ENCODE results near the gene VPS51.
"Not testable (repeated sequence)": the region's sequence is repeated elsewhere in the genome, so short reads cannot be mapped to it uniquely, and the experiment has no call there.

The VPS51 gene

DNA sequence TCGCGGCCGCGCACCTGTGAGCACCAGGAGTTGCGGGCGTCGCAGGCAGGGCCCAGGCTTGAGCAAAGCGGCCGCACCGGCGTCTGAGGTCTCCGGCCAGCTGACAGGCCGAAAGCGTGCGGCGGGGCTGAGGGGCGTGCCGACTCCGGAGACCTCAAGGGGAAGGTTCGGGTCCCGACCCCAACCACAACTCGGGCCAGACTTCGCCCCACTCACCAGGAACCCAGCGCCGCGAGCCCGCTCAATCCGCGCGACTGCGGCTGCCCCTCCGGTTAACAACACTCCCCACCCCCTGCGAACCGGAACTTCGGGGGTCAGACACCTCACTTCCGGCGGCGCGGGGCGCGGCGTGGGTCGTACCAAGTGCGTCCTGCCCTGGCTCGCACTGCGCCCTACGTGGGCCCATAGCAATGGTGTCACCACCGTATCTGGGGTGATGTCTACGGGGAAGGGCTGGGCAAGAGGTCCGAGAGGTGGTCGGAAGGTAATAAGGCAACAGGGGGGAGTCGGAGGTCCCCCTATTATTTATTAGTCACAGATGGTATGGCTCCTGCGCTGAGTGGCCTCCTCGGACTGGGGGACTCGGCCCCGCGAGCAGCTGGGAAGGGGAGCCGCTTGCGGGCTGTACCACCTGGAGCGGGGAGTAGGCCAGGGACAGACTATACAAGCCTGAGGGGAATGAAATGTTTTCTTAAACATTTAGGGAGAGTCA lies 38.4 kb downstream of the VPS51 start, which contains the start of gene SYVN1:
SYVN1 (minus strand) TSS at position 280 of the 712 bp plus-strand sequence. CDS start 918 bp downstream, outside the sequence.
- DNase-seq (ENCODE audit: low spot score): peak; percentile 92

DNA sequence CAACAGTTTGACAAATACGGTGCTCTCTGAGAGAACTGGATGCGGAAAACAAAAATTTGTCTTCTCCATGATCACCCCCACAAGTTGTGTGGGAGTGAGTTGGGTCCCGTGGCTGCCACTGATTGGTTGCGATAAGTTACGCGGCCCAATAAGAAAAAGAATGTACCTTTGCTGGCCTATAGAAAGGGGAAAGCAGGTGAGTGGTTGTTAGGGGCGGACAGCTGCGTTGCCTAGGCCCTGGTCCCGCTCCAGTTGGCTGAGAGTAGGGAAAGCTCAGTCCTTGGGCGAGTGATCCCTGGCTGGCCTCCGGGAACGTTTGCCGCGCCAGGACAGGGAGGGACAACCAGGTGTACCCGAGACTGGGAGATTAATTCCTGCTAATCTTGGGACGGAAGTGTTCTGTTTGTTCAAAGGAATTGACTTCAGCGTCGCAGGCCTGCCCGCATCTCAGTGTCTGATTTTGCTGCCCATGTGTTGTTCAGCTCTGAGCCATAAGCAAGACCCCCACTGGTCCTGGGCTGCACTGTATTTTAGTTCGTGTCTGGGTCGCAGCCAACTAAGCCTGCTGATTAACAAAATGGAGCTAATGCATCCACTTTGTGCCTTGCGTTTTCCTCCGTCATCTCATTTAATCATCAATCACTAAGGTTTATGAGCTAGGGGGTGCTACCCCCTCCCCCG lies 39.1 kb downstream of the VPS51 start:
- peak; percentile 96 for DNase-seq (ENCODE audit: low spot score)

DNA sequence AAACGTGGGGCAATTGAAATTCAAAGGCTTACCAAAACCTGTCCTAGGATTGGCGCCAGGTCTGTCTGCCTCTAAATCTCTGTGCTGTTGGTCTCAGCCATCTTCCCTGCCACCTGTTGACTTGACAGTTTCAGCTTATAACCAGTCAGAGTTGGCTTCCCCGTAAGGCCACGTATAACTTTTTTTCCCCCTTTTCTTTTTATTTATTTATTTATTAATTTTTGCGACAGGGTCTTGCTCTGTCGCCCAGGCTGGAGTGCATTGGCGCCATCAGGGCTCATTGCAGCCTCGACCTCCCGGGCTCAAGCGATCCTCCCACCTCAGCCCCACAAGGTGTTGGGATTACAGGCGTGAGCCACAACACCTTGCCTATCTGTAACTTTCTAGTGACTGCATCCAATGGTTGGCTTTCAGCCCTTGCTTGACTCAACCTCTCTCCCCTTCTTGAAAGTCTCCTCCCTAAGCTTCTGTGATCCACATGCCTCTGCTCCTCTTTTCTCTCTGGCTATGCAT lies 39.7 kb downstream of the VPS51 start:
- no peak for DNase-seq (ENCODE audit: low spot score)

DNA sequence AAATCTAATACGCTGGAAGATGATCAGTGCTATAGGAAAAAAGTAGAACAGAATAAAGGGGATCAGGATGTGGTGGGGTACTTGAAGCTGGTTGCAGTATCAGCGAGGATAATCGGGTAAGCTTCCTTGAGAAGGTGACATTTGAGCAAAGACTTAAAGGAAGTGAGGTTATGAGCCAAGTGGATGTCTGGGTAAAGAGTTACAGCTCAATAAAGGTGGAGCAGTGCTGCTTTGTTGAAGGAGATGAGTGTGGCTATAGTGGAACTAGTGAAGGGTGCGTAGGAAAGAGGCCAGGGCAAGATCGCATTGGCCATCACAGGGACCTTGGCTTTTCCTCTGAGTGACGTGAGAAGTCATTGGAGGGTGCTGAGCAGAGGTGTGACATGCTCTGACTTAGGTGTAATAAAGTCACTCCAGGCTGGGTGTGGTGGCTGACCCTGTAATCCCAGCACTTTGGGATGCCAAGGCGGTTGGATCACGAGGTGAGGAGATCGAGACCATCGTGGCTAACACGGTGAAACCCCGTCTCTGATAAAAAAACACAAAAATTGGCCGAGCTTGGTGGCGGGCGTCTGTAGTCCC lies 40.6 kb downstream of the VPS51 start:
- no peak for DNase-seq (ENCODE audit: low spot score)

DNA sequence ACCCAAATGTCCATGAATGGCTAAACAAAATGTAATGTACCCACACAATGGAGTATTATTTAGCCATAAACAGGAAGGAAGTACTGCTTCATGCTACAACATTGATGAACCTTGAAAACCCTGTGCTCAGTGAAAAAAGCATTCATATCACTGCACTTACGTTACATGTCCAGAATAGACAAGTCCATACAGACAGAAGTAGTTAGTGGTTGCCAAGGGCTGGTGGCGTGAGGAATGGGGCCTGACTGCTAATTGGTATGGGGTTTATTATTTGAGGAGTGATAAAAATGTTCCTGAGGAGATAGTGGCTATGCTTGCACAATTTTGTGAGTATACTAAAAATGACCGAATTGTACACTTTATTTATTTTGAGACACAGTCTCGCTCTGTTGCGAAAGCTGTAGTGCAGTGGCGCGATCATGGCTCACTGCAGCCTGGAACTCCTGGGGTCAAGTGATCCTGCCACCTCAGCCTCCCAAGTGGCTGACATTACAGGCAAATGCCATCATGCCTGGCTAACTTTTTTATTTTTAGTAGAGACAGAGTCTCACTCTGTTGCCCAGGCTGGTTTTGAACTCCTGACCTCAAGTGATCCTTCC lies 46.0 kb downstream of the VPS51 start:
- DNase-seq (ENCODE audit: low spot score): no peak

DNA sequence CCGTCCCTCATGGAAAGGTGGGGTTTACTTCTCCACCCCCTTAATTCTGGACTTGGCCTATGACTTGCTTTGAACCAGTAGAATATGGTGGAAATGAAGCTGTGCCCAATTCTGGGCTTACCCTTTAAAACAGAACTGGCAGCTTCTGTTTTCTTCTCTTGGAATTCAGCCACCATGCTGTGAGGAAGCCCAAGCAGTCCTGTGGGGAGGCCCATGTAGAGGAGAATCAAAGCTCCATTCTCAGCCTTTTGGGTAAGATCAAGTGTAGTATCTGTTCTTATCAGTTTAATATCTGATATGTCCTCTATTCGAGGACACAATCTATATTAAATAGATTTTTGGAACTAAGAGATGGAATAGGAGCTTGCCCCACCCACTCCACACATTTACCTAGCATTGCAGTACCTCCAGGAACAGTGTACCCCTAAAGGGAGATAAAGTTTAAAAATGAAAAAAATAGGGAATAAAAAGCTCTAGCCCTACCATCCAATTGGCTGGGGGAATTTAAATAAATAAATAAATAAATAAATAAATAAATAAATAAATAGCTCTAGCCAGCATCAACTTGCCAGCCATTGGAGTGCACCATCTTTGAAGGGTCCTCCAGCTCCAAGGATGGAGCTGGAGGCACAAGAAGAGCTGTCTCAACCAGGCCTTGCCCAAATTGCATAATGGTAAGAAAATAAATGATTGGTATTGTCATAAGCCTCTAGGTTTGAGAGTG lies 51.5 kb downstream of the VPS51 start:
- no peak for DNase-seq (ENCODE audit: low spot score)

DNA sequence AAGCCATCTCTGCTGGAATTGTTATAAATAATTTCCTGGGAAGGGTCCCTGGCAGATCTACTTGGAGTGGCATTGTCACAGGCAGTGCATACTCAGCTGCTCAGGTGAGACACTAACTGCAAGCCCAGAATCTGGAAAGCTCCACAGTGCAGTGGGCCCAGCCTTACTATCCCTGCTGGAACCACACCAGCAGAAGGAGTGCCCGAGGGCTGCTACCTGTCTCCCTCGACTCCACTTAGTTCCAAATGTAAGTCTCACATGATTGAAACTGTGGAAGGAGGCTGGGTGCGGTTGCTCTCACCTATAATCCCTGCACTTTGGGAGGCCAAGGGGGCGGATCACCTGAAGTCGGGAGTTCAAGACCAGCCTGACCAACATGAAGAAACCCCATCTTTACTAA lies 52.6 kb downstream of the VPS51 start:
- DNase-seq (ENCODE audit: low spot score): no peak

DNA sequence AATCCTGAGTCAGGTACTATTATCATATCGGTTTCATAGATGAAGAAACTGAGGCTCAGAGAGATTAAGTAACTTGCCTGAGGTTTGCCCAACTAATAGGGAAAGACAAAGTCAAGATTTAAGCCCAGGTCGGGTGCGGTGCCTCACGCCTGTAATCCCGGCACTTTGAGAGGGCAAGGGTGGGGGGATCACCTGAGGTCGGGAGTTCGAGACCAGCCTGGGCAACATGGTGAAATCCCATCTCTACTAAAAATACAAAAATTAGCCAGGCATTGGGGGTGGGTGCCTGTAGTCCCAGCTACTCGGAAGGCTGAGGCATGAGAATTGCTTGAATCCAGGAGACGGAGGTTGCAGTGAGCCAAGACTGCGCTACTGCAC lies 54.1 kb downstream of the VPS51 start:
- DNase-seq (ENCODE audit: low spot score): not testable (repeated sequence)

DNA sequence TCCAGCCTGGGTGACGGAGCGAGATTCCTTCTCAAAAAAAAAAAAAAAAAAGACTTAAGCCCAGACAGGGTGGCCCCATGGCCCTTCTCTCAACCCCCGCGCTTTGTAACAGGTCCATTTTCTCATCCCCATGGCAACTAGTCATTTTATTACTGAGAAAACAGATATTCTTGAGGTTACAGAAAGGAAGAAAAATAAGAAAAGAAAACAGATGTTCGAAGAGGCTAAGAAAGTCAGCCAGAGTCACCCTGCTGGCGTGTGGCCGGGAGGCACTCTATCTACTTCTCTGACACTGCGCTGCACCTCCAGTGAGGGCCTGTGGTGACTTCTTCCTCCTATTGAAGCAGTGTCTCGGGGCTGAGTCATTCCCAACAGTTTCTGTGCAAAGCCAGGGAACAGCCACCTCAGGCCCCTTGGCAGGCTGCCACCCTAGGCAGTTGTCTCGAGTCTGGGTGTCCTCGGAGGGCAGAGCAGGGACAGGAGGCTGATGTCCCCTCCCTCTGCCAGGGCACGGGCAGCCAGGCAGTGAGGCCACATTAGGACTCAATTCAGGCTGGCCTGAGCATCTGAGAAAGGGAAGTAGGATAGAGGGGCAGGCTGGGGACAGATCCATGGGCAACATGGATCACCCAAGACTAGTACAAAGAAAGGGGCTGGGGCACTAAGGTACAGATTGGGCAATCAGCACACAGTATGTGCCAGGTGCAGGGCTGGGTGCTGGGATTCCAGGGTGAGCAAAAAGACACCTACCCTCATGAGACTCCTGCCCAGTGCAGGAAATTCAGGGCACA lies 54.7 kb downstream of the VPS51 start:
- DNase-seq (ENCODE audit: low spot score): no peak

DNA sequence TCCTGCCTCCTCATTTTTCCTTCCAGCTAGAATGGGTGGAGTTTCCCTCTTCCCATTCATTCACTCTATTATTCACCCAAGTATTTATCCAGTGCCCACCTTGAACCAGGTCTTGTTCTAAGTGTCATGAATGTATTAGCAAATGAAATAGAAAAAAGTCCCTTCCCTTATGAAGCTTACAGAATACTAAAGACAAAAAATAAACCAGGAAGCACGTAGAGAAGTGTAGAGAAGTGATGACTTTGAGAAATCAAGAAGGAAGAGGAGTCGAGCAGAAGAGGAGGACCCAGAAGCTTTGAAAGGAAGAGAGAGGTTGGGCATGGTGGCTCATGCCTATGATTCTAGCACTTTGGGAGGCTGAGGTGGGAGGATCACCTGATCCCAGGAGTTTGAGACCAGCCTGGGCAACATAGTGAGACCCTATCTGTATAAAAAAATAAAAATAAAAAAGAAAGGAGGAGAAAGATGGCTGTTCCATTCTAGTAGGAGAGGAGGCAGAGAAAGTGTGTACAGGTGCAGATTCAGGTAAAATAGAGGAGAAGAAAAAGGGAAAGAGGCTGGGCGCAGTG lies 55.4 kb downstream of the VPS51 start:
- no peak for DNase-seq (ENCODE audit: low spot score)

DNA sequence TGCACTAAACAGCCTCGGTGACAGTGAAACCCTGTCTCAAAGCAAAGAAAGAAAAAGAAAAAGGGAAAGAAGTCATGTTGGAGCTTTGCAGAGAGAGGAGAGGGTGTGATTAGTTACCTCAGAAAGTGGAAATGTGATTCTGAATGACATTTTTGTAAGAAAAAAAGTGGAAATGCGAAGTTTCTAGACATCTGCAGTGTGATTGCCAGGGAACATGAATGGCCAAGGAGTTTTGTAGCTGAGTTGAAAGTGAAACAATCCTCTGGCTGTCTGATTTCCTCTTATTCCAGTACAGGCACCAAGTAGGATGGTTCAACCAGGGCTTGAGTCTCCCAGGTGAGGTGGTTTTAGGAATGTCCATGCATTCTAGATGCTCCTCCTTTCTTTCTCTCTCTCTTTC lies 56.1 kb downstream of the VPS51 start:
- no peak for DNase-seq (ENCODE audit: low spot score)

DNA sequence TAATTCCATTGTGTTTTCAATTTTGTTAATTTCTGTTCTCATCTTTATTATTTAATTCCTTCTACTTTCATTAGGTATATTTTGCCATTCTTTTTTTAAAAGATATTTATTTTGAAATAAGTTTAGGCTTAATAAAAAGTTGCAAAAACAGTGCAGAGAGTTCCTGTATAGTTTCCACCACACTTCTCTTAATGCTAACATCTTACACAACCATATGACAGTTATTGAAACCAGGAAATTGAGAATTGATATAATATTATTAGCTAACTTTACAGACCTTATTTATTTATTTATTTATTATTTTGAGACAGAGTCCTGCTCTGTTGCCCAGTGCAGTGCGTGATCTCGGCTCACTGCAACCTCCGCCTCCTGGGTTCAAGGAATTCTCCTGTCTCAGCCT lies 60.2 kb downstream of the VPS51 start:
- no peak for DNase-seq (ENCODE audit: low spot score)

DNA sequence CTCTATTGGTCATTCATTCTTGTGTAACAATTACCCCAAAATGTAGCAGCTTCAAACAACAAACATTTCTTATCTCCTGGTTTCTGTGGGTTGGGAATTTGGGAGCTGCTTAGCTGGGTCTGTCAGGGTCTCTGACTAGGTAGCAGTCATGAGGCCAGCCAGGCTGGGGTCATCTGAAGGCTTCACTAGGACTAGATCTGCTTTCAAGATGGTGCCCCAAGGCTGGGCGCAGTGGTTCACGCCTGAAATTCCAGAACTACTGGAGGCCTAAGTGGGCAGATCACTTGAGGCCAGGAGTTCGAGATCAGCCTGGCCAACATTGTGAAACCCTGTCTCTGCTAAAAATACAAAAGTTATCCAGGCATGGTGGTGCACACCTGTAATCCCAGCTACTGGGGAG lies 60.9 kb downstream of the VPS51 start:
- no peak for DNase-seq (ENCODE audit: low spot score)

DNA sequence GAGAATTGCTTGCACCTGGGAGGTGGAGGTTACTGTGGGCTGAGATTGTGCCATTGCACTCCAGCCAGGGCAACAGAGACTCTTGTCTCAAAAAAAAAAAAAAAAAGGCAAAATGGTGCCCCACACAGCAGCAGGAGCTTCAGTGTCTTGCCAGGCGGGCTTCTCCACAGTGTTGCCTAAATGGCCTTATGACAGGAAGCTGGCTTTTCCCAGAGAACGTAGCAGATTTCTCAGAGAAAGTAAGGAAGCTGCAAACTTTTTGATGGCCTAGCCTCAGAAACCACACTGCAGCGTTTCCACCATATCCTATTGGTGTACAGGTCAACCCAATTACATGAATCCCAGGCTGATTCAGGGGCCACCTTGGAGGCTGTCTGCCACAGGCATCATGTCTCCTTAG lies 61.3 kb downstream of the VPS51 start:
- DNase-seq (ENCODE audit: low spot score): no peak

DNA sequence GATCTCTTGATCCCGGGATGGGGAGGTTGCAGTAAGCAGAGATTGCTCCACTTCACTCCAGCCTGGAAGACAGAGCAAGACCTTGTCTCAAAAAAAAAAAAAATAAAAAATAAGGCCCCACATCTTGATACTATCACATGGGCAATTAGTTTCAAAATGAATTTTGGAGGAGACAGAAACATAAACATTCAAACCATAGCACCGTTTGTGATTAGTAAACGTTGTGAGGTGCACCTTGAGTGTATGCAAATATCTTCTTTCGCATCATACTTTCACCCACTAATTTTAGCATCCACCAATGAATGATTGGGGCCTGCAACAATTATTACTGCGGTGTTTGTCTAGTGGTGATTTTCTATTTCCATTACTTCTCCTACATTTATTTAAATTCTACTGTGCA lies 63.0 kb downstream of the VPS51 start:
- peak; percentile 68 for DNase-seq (ENCODE audit: low spot score)

DNA sequence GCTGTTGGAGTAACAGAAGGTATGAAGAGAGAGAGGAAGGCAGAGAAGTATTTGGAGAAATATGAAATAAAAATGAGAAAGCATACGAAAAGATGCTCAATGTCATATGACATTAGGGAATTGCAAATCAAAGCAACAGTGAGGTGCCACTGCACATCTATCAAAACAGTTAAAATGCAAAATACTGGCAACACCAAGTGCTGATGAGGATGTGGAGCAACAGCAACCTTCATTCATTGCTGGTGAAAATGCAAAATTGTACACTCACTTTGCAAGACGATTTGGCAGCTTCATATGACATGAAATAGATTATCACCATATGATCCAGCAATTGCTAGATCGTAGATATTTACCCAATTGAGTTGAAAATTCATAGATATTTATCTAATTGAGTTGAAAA lies 64.6 kb downstream of the VPS51 start:
- DNase-seq (ENCODE audit: low spot score): no peak
